PFSK-1 (cell line): Measurements from ENCODE around the gene MAP4K4.

Experiments
- POLR2AphosphoS5 ChIP-seq: IDR thresholded peaks from 2 replicates; pipeline ENCODE4 v1.6.1; 2012; ENCODE audit warnings: low read depth, mild to moderate bottlenecking, control low read depth, low read length, moderate library complexity
- SIN3A ChIP-seq: IDR thresholded peaks from 2 replicates; pipeline ENCODE4 v1.6.1; 2012; ENCODE audit warnings: mild to moderate bottlenecking, low read length, moderate library complexity, borderline replicate concordance; ENCODE audit not compliant: insufficient read depth
- TAF1 ChIP-seq: IDR thresholded peaks from 2 replicates; pipeline ENCODE4 v1.6.1; 2012; ENCODE audit warnings: low read length, control low read depth, borderline replicate concordance; ENCODE audit not compliant: insufficient read depth

- no peak for TF ChIP-seq TAF1
- TF ChIP-seq SIN3A: no peak
- TF ChIP-seq POLR2AphosphoS5: no peak
Measured at GRCh38 chr2:101771227-101771902, 73.9 kb downstream of the MAP4K4 start.
